Measurements from ENCODE around the gene CSNK2A2. TPM values are rescaled to one million over a fixed set of nuclear protein-coding genes. Genes with fewer than 3 reads are reported as not detected.

Gene CSNK2A2
- total RNA-seq, 1 donor from 2014 or later = 96.2 TPM

DNA sequence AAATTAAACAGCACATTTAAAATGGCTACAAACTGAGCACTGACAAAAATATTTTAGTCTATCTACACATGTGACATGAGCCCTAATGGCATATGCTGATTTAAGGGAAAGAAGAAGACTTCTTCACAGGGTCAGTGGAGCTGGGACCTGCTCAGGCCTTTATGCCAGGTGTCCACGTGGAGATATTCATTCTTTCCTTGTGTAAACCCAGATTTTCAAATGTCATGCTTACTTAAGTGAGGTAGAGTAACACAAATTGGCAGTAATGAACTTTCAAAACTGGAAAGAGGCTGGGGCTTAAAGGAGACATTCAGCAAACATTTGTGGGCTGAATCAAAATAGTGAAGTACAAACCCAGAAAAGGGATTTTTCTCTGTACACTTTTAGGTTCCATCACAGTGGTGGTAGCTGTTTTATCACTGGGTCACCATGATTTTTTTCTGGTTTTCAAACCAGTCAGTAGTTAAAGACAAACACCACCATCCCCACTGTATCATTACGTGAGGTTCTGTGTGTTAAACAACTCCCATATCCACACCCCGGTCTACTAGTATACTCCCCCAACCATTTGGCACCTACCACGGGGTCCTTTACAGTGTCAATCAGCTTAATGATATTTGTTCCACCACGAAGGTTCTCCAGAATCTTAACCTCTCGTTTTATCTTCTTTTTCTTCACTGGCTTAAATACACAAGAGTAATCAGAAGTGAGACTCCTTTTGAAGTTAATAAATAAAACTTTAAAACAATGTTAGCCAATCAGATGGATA lies 11.5 kb downstream of the CSNK2A2 start:
- Mint-ChIP-seq H3K27me3 (ENCODE audit: low read depth, unreplicated experiment) (no peaks in the 10 kb centered on the region), H3K9me3 (ENCODE audit: unreplicated experiment) (no peaks in the 10 kb centered on the region), H3K27ac (ENCODE audit: unreplicated experiment) (no peak overlapping the region), H3K4me1 (ENCODE audit: low read depth, unreplicated experiment) (peaks cover 5% of the 10 kb centered on the region), H3K4me3 (ENCODE audit: unreplicated experiment) (no peak overlapping the region), H3K36me3 (ENCODE audit: low read depth, unreplicated experiment) (peaks cover 35% of the 10 kb centered on the region)
- Histone ChIP-seq H2AFZ (ENCODE audit: low read depth, low read length) (no peak overlapping the region), H3K36me3 (ENCODE audit: insufficient read depth, low read length) (peaks cover 57% of the 10 kb centered on the region), H3K4me1 (ENCODE audit: insufficient read depth, low read length) (no peaks in the 10 kb centered on the region), H3K4me3 (ENCODE audit: insufficient read depth, low read depth, low read length) (no peak overlapping the region), H4K20me1 (ENCODE audit: insufficient read depth, low read length) (peaks cover 29% of the 10 kb centered on the region), H3K27ac (ENCODE audit: low read depth, low read length) (no peak overlapping the region), H3K79me2 (ENCODE audit: insufficient read depth, low read length) (peaks cover 29% of the 10 kb centered on the region), H3K4me2 (ENCODE audit: low read length) (no peak overlapping the region), H3K9ac (ENCODE audit: low read length) (no peak overlapping the region), H3K27me3 (ENCODE audit: insufficient read depth, low read length) (no peaks in the 10 kb centered on the region), H3K9me3 (ENCODE audit: insufficient read depth, low read depth, low read length) (no peaks in the 10 kb centered on the region)
- TF ChIP-seq EZH2 (IDR thresholded peaks at IDR 0.05; ENCODE audit: insufficient read depth, low read length) = no peak
- TF ChIP-seq, protein P1, sequence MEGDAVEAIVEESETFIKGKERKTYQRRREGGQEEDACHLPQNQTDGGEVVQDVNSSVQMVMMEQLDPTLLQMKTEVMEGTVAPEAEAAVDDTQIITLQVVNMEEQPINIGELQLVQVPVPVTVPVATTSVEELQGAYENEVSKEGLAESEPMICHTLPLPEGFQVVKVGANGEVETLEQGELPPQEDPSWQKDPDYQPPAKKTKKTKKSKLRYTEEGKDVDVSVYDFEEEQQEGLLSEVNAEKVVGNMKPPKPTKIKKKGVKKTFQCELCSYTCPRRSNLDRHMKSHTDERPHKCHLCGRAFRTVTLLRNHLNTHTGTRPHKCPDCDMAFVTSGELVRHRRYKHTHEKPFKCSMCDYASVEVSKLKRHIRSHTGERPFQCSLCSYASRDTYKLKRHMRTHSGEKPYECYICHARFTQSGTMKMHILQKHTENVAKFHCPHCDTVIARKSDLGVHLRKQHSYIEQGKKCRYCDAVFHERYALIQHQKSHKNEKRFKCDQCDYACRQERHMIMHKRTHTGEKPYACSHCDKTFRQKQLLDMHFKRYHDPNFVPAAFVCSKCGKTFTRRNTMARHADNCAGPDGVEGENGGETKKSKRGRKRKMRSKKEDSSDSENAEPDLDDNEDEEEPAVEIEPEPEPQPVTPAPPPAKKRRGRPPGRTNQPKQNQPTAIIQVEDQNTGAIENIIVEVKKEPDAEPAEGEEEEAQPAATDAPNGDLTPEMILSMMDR (IDR thresholded peaks at IDR 0.05; ENCODE audit: insufficient read depth, low read depth, low read length) = no peak
- FAIRE-seq = no peak
- no peak for DNase-seq (ENCODE audit: low read depth)

DNA sequence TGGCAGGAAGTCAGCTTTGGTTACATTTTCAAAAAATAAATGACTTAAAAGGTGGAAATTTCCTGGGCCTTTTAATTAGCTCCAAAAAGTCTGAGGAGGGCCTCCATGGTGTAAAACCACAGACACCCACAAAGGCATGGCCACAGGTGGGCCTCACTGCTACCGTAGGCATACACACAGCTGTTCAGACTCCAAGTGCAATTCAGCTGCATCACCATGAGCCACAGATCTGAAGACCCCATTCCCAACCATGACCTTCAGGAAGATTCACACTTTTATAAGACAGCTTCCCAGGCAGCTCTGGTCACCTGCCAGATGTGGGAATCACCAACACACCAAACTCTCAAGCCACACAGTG lies 20.6 kb downstream of the CSNK2A2 start:
- Histone ChIP-seq H3K9me3 (ENCODE audit: insufficient read depth, low read depth, low read length) (no peaks in the 10 kb centered on the region), H3K27ac (ENCODE audit: low read depth, low read length) (no peak overlapping the region), H3K4me1 (ENCODE audit: insufficient read depth, low read length) (no peaks in the 10 kb centered on the region), H4K20me1 (ENCODE audit: insufficient read depth, low read length) (peaks cover 55% of the 10 kb centered on the region), H3K4me2 (ENCODE audit: low read length) (no peak overlapping the region), H3K9ac (ENCODE audit: low read length) (no peak overlapping the region), H3K4me3 (ENCODE audit: insufficient read depth, low read depth, low read length) (no peak overlapping the region), H3K27me3 (ENCODE audit: insufficient read depth, low read length) (no peaks in the 10 kb centered on the region), H3K79me2 (ENCODE audit: insufficient read depth, low read length) (peaks cover 22% of the 10 kb centered on the region), H2AFZ (ENCODE audit: low read depth, low read length) (no peak overlapping the region), H3K36me3 (ENCODE audit: insufficient read depth, low read length) (peaks cover 35% of the 10 kb centered on the region)
- H3K4me1 Mint-ChIP-seq (ENCODE audit: low read depth, unreplicated experiment) = no peaks in the 10 kb centered on the region
- no peak overlapping the region for H3K27ac Mint-ChIP-seq (ENCODE audit: unreplicated experiment)
- DNase-seq (ENCODE audit: low read depth) = no peak
- no peaks in the 10 kb centered on the region for H3K9me3 Mint-ChIP-seq (ENCODE audit: unreplicated experiment)
- TF ChIP-seq, protein P1 (IDR thresholded peaks at IDR 0.05; ENCODE audit: insufficient read depth, low read depth, low read length) = no peak
- no peak for TF ChIP-seq EZH2 (IDR thresholded peaks at IDR 0.05; ENCODE audit: insufficient read depth, low read length)
- no peak for FAIRE-seq
- H3K36me3 Mint-ChIP-seq (ENCODE audit: low read depth, unreplicated experiment) = peaks cover 5% of the 10 kb centered on the region
- H3K4me3 Mint-ChIP-seq (ENCODE audit: unreplicated experiment) = no peak overlapping the region
- H3K27me3 Mint-ChIP-seq (ENCODE audit: low read depth, unreplicated experiment) = no peaks in the 10 kb centered on the region

Measured in astrocyte (in vitro differentiated cells and primary cell).